ENCODE results near the gene DDX24.

Gene DDX24

DNA sequence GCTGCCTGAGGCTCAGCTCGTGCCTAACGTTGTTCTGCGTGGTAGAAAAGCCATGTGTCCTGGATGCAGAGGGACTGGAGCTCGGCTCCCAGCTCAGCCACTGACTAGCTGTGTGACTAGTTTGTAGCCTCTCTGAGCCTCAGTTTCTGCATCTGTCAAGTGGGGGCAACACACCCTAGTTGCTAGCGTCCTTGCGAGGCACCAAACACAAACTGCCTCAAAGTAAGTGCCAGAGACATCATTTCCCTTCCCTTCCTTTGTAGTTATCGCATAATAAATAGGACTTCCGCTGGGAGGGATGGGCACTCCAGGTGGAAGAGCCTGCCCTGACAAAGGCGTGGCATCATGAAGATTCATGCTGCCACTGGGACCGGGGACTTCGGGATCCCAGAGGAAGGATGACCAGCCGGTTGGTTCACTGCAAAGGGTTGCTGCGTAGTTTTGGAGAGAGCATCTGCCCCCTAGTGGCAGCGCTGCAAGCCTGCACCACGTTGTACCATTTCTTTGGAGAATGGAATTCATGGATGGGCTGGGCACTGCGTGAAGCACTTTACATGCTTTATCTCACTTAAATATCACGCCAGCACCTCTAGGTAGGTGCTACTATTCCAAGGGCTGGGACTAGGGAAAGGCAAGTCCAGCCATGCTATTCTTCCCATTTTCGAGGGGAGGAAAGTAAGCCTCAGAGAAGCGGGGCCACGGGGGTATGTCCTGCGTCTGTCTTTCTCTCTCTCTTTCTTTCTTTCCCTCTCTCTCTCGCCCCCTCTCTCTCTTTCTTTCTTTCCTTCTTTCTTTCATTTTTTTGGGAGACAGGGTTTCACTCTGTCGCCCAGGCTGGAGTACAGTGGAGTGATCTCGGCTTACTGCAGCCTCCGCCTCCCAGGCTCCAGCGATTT is 79.3 kb downstream of the DDX24 start:
- peak; percentile 41 for DNase-seq

DNA sequence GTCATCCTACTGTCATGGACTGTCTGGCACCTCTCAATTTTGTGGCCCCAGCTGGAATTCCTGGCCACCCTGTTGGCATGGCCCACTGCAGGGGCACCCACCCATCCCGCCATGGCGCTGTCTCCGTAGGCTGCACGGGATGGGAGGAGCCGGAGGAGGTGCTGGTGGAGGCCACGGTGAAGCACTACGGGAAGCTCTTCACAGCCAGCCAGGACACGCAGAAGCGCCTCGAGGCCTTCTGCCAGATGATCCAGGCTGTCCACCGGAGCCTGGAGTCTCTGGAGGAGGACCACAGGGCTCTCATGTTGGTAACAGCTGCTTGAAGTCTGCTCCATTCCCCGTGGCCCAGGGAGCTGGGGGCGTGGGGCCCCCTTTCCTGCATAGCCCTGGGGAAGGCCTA is 80.0 kb downstream of the DDX24 start:
- DNase-seq = no peak

DNA sequence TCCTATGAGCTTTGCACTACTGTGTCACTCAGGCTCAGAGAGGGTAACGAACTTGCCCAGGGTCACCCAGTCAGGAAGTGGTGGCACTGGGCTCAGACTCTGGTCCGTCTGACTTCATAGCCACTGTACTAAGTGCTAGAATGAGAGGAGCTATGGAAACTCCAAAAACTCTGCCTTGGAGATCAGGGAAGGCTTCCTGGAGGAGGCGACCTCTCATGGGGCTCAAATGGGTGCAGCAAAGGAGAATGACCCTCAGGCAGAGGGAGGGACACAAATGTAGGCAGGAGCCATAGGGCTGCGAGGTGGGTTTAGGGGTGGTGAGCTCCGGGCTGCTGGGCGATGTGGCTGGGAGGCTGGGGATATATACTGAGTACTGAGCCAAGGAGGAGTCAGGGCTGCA is 80.7 kb downstream of the DDX24 start:
- no peak for DNase-seq

DNA sequence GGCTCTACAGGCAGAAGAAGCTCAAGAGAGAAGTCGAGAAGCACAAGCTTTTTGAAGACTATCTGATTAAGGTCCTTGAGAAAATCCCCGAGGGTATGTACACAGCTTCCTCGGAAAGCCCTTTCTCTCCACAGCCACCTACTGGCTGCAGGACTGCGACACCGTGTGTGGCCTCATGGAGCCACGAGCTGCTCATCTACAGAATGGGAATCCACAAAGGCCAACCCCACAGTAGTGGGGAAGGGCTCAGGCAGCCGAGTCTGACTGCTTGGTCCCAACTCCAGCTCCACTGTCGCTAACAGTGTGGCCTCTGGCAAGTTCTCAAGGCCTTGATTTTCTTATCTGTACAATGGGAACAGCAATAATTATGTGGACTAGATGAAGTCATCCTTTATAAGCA is 81.4 kb downstream of the DDX24 start:
- DNase-seq = no peak

DNA sequence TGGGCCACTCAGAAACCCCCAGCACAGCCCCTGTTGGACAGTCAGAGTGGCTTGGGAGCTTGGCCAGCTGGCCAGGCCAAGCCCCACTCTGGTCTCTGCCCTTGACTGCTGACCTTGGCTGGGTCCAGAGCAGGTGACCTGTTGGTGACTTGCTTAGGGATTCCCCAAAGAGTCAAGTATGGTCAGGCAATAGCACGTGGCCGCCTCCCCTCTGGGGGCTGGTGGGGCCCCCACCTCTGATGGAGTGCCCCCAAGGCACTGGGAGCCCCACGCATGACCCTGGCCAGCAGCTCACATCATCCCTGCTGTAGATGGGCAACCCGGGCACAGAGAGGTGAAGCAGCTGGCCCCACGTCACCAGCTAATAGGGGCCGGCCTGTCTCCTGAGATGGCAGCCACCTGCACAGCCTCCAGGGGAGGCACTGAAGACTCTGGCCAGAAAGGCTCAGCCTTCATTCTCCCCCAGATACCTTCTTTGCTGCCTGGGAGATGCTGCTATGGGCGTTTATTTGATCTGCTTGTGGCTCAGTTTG is 82.1 kb downstream of the DDX24 start:
- no peak for DNase-seq
